Measurements from ENCODE around the gene RNF208.
A peak's percentile ranks its signal among the peaks of the same experiment; 100 is the strongest.

The RNF208 gene

DNA sequence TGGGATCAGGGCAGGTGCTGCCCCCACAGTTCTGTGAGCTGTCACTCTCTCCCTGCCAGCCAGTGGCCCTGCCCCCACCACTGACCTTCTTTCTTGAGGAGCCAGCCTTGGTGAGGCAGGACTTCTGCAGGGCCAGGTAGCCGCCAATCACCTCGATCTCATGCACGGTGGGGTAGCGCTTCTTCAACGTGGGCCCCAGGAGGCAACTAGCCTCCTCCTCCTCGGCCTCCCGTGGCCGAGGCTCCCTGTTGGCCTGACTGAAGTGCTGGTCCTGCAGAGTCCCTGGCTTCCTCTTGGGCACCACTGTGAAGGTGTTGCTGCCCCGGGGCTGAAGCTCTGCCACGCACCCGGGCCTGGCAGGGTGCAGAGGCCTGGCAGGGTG lies 23.1 kb downstream of the RNF208 start:
- H4K91ac ChIP-seq (ENCODE audit: low read length) = peak overlapping the region; percentile 63
- H2AFZ ChIP-seq (ENCODE audit: low read depth, low read length) = no peak overlapping the region
- peak overlapping the region in 1 of 2 experiments; percentile 71 for H3K4me3 ChIP-seq (ENCODE audit: insufficient read depth in 1 of 2, low read depth in 1 of 2, low read length in 2 of 2)
- no peak overlapping the region for H4K8ac ChIP-seq (ENCODE audit: low read length)
- H2BK120ac ChIP-seq (ENCODE audit: low read depth, low read length) = no peak overlapping the region
- peaks cover 2 to 19% of the 10 kb centered on the region in 2 experiments for H3K36me3 ChIP-seq (ENCODE audit: control insufficient read depth in 1 of 2, insufficient read depth in 2 of 2, low read depth in 1 of 2, low read length in 2 of 2)
- 91% methylated on average over 11 of the region's 11 CpGs for WGBS
- H3K4ac ChIP-seq (ENCODE audit: low read depth in 1 of 2, low read length in 2 of 2) = no peak overlapping the region
- H2BK15ac ChIP-seq (ENCODE audit: low read depth, poor library complexity, severe bottlenecking) = no peak overlapping the region
- peak overlapping the region in 1 of 2 experiments; percentile 2 for H3K14ac ChIP-seq (ENCODE audit: low read length in 2 of 2)
- peak overlapping the region; percentile 57 for H3K9ac ChIP-seq (ENCODE audit: low read length)
- no peak overlapping the region for H3K27ac ChIP-seq (ENCODE audit: low read length, poor library complexity, severe bottlenecking)
- H2BK12ac ChIP-seq (ENCODE audit: low read length in 2 of 2) = no peak overlapping the region
- peaks cover 60% of the 10 kb centered on the region for H3K4me1 ChIP-seq (ENCODE audit: control insufficient read depth, insufficient read depth, low read depth, low read length)
- DNase-seq = no peak
- no peaks in the 10 kb centered on the region for H3K27me3 ChIP-seq (ENCODE audit: control insufficient read depth in 1 of 2, insufficient read depth in 1 of 2, low read length in 2 of 2)
- peak overlapping the region in 1 of 2 experiments; percentile 57 for H3K23ac ChIP-seq (ENCODE audit: low read length in 2 of 2)
- no peak overlapping the region for H3K18ac ChIP-seq (ENCODE audit: low read depth in 1 of 2, low read length in 2 of 2)
- H3K4me2 ChIP-seq (ENCODE audit: low read length, poor library complexity, severe bottlenecking) = peak overlapping the region; percentile 87
- H2AK5ac ChIP-seq (ENCODE audit: low read length, severe bottlenecking) = no peak overlapping the region
- H3K79me1 ChIP-seq (replicated peaks; ENCODE audit: low read length, poor library complexity, severe bottlenecking) = peaks cover 31% of the 10 kb centered on the region
- H2BK5ac ChIP-seq (ENCODE audit: low read depth, low read length, poor library complexity, severe bottlenecking) = no peak overlapping the region
- no peaks in the 10 kb centered on the region for H3K9me3 ChIP-seq (ENCODE audit: control insufficient read depth, low read length)

DNA sequence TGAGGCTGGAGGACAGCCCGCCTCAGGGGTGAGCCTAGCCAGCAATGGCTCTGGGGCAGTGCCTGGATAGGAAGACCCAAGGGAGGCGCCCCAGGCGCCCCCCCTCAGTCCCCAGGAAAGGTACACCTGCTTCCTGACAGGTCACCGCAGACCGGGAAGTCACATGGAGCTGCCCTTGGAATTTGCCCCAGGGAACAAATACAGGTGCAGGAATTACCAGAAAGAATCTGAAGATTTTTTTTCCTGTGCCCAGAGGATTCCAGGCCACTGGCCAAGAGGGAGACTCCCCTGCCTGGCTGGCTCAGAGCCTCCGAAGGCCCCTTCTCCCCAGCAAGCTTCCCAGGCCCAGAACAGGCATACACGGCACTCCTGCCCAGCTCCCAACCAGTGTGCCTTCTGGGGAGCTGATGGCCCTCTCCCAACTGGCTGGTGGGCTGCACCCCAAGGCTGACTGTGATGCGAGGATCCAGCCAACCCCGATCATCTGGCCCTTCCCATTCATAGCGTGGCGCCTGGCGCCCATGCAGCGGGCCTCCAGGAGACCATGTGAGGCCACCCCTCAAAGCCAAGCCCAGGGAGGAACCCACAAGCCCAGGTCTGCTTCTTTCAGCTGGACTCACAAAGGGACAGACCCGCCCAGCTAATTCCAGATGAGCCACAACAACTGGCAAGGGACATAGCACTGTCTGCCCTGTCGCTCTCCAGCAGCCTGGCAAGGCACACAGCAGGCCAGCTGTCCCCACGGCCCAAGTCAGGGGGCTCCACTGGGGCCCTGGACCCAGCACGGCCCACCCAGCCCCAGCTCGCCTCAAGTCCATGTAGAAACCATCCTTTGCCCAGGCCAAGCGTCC lies 23.8 kb downstream of the RNF208 start:
- H2BK120ac ChIP-seq (ENCODE audit: low read depth, low read length) = no peak overlapping the region
- H3K79me1 ChIP-seq (replicated peaks; ENCODE audit: low read length, poor library complexity, severe bottlenecking) = peaks cover 36% of the 10 kb centered on the region
- H2AK5ac ChIP-seq (ENCODE audit: low read length, severe bottlenecking) = no peak overlapping the region

DNA sequence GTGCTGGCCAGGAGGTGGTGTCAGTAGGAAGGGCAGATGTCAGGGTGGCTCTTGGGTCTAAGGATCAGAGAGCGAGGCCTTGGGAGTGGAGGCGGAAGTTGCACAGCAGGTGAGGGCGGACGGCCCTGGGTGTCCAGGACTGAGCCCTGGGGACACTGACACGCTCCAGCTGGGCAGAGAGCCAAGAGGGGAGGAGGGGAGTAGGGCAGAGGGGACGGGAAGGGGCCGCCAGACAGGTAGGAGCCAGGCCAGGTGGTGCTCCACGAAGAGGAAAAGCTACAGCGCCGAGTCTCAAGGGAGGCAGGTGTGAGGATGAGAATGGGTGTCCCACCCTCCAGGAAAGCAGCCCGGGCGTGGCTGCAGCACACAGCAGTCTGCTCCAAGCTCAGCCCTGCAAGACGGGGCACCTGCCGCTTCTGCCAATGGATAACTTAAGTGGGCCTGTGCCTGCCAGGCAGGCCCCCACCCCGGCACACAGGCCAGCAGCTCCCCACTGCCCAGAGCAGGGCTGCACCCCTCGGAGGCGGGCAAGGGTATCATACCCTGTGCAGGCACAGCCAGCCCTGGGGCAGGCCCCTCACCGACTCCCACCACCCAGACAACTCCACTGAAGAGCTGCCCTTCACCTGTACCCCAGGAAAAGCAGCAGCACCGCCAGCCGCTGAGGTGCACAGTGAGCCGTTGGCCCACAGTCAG lies 26.4 kb downstream of the RNF208 start:
- Histone ChIP-seq H2BK120ac (ENCODE audit: low read depth, low read length) (no peak overlapping the region), H3K4me3 (ENCODE audit: insufficient read depth in 1 of 2, low read depth in 1 of 2, low read length in 2 of 2) (no peak overlapping the region), H2BK12ac (ENCODE audit: low read length in 2 of 2) (no peak overlapping the region), H3K4me2 (ENCODE audit: low read length, poor library complexity, severe bottlenecking) (no peak overlapping the region), H3K36me3 (ENCODE audit: control insufficient read depth in 1 of 2, insufficient read depth in 2 of 2, low read depth in 1 of 2, low read length in 2 of 2) (peaks cover 17 to 43% of the 10 kb centered on the region in 2 experiments), H3K9ac (ENCODE audit: low read length) (no peak overlapping the region), H4K8ac (ENCODE audit: low read length) (no peak overlapping the region), H2BK15ac (ENCODE audit: low read depth, poor library complexity, severe bottlenecking) (no peak overlapping the region), H3K4me1 (ENCODE audit: control insufficient read depth, insufficient read depth, low read depth, low read length) (peaks cover 69% of the 10 kb centered on the region), H2AK5ac (ENCODE audit: low read length, severe bottlenecking) (no peak overlapping the region), H3K18ac (ENCODE audit: low read depth in 1 of 2, low read length in 2 of 2) (no peak overlapping the region), H3K14ac (ENCODE audit: low read length in 2 of 2) (no peak overlapping the region), H3K27ac (ENCODE audit: low read length, poor library complexity, severe bottlenecking) (no peak overlapping the region), H4K91ac (ENCODE audit: low read length) (peak overlapping the region; percentile 3), H3K4ac (ENCODE audit: low read depth in 1 of 2, low read length in 2 of 2) (no peak overlapping the region), H3K23ac (ENCODE audit: low read length in 2 of 2) (no peak overlapping the region), H3K27me3 (ENCODE audit: control insufficient read depth in 1 of 2, insufficient read depth in 1 of 2, low read length in 2 of 2) (no peaks in the 10 kb centered on the region), H2AFZ (ENCODE audit: low read depth, low read length) (no peak overlapping the region), H3K9me3 (ENCODE audit: control insufficient read depth, low read length) (no peaks in the 10 kb centered on the region), H3K79me1 (replicated peaks; ENCODE audit: low read length, poor library complexity, severe bottlenecking) (peaks cover 50% of the 10 kb centered on the region), H2BK5ac (ENCODE audit: low read depth, low read length, poor library complexity, severe bottlenecking) (no peak overlapping the region)
- DNase-seq = no peak
- WGBS = 95% methylated on average over 20 of the region's 21 CpGs

More for the DNA sequence above, 23.8 kb downstream of the RNF208 start:
- no peak overlapping the region for H3K27ac ChIP-seq (ENCODE audit: low read length, poor library complexity, severe bottlenecking)
- no peak overlapping the region for H3K14ac ChIP-seq (ENCODE audit: low read length in 2 of 2)
- H3K23ac ChIP-seq (ENCODE audit: low read length in 2 of 2) = no peak overlapping the region
- peak overlapping the region; percentile 26 for H3K4me2 ChIP-seq (ENCODE audit: low read length, poor library complexity, severe bottlenecking)
- peaks cover 0 to 21% of the 10 kb centered on the region in 2 experiments for H3K36me3 ChIP-seq (ENCODE audit: control insufficient read depth in 1 of 2, insufficient read depth in 2 of 2, low read depth in 1 of 2, low read length in 2 of 2)
- H2AFZ ChIP-seq (ENCODE audit: low read depth, low read length) = no peak overlapping the region
- 95% methylated on average over 19 of the region's 19 CpGs for WGBS
- peak overlapping the region; percentile 57 for H3K9ac ChIP-seq (ENCODE audit: low read length)
- H4K91ac ChIP-seq (ENCODE audit: low read length) = peak overlapping the region; percentile 63
- H3K18ac ChIP-seq (ENCODE audit: low read depth in 1 of 2, low read length in 2 of 2) = no peak overlapping the region
- no peaks in the 10 kb centered on the region for H3K9me3 ChIP-seq (ENCODE audit: control insufficient read depth, low read length)
- no peak overlapping the region for H3K4ac ChIP-seq (ENCODE audit: low read depth in 1 of 2, low read length in 2 of 2)
- H2BK15ac ChIP-seq (ENCODE audit: low read depth, poor library complexity, severe bottlenecking) = no peak overlapping the region
- DNase-seq = no peak
- H3K4me1 ChIP-seq (ENCODE audit: control insufficient read depth, insufficient read depth, low read depth, low read length) = peaks cover 67% of the 10 kb centered on the region
- peak overlapping the region in 1 of 2 experiments; percentile 71 for H3K4me3 ChIP-seq (ENCODE audit: insufficient read depth in 1 of 2, low read depth in 1 of 2, low read length in 2 of 2)
- no peak overlapping the region for H2BK12ac ChIP-seq (ENCODE audit: low read length in 2 of 2)
- H3K27me3 ChIP-seq (ENCODE audit: control insufficient read depth in 1 of 2, insufficient read depth in 1 of 2, low read length in 2 of 2) = no peaks in the 10 kb centered on the region
- peak overlapping the region; percentile 22 for H4K8ac ChIP-seq (ENCODE audit: low read length)
- H2BK5ac ChIP-seq (ENCODE audit: low read depth, low read length, poor library complexity, severe bottlenecking) = no peak overlapping the region

DNA sequence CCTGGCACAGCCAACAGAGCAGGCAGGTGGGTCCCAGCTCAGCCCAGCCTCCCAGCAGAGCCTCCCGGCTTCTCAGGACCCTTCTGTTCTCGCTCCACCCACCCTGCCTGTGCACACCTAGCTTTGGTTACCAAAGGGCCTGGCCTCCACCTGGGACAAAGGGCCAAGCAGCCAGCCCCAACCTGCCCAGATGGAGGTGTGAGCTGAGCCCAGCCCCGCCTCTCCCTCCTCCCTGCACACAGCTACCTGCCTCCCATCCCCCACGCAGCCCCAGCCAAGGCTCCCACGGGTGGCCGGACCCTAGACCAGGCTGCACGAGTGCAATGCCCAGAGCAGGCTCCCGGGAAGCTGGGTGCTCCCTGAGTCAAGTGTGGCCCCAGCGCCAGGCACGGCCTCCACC lies 27.1 kb downstream of the RNF208 start:
- Histone ChIP-seq H3K18ac (ENCODE audit: low read depth in 1 of 2, low read length in 2 of 2) (no peak overlapping the region), H3K9ac (ENCODE audit: low read length) (no peak overlapping the region), H2BK12ac (ENCODE audit: low read length in 2 of 2) (peak overlapping the region in 1 of 2 experiments; percentile 20), H3K23ac (ENCODE audit: low read length in 2 of 2) (no peak overlapping the region), H3K36me3 (ENCODE audit: control insufficient read depth in 1 of 2, insufficient read depth in 2 of 2, low read depth in 1 of 2, low read length in 2 of 2) (peaks cover 25 to 51% of the 10 kb centered on the region in 2 experiments), H2BK15ac (ENCODE audit: low read depth, poor library complexity, severe bottlenecking) (no peak overlapping the region), H4K91ac (ENCODE audit: low read length) (peak overlapping the region; percentile 41), H3K9me3 (ENCODE audit: control insufficient read depth, low read length) (no peaks in the 10 kb centered on the region), H4K8ac (ENCODE audit: low read length) (no peak overlapping the region), H3K4ac (ENCODE audit: low read depth in 1 of 2, low read length in 2 of 2) (no peak overlapping the region), H2AK5ac (ENCODE audit: low read length, severe bottlenecking) (no peak overlapping the region), H3K4me2 (ENCODE audit: low read length, poor library complexity, severe bottlenecking) (no peak overlapping the region), H3K27ac (ENCODE audit: low read length, poor library complexity, severe bottlenecking) (no peak overlapping the region), H2AFZ (ENCODE audit: low read depth, low read length) (no peak overlapping the region), H3K27me3 (ENCODE audit: control insufficient read depth in 1 of 2, insufficient read depth in 1 of 2, low read length in 2 of 2) (no peaks in the 10 kb centered on the region), H3K4me1 (ENCODE audit: control insufficient read depth, insufficient read depth, low read depth, low read length) (peaks cover 75% of the 10 kb centered on the region), H2BK120ac (ENCODE audit: low read depth, low read length) (no peak overlapping the region), H3K14ac (ENCODE audit: low read length in 2 of 2) (no peak overlapping the region), H2BK5ac (ENCODE audit: low read depth, low read length, poor library complexity, severe bottlenecking) (no peak overlapping the region), H3K4me3 (ENCODE audit: insufficient read depth in 1 of 2, low read depth in 1 of 2, low read length in 2 of 2) (no peak overlapping the region), H3K79me1 (replicated peaks; ENCODE audit: low read length, poor library complexity, severe bottlenecking) (peaks cover 52% of the 10 kb centered on the region)
- WGBS = 80% methylated on average over 10 of the region's 10 CpGs
- no peak for DNase-seq
